H1 (cell line): ENCODE results near the gene POLN. TPM values are rescaled to one million over a fixed set of nuclear protein-coding genes. Genes with fewer than 3 reads are reported as not detected.

Experiments
- CTCF ChIA-PET: fragments of 300-600 bp; sonication (Branson Sonifier 250); formaldehyde crosslinking; loops from one replicate; lab custom pipeline; 2021; ENCODE audit not compliant: partially characterized antibody; lab: Charles Lee
- POLR2A ChIA-PET: fragments of 300-600 bp; sonication (Branson Sonifier 250); formaldehyde crosslinking; loops from one replicate; lab custom pipeline; 2021; ENCODE audit warnings: inconsistent platforms; ENCODE audit not compliant: partially characterized antibody; lab: Charles Lee
- DNase-seq, 2 experiments: peaks; one replicate each; pipeline versions ENCODE4 v3.0.0 to v3.0.0-alpha.2; 2010 to 2022; ENCODE audit warnings: low spot score in 2 of 2, low read depth in 1 of 2, mixed read lengths in 1 of 2
- FAIRE-seq: peaks from 2 replicates; lab custom pipeline; 2011; peaks lifted over from hg19 to GRCh38; lab: Jason Lieb, UNC
- H2AFZ ChIP-seq: 2 replicates; pipeline ENCODE4 v1.8.1; 2012; ENCODE audit warnings: low read length, inconsistent platforms
- H2AK5ac ChIP-seq: 2 replicates; pipeline ENCODE4 v1.6.1; 2013; ENCODE audit warnings: low read depth, low read length
- H2BK120ac ChIP-seq: replicated peaks from 2 replicates; pipeline ENCODE3; 2013; ENCODE audit warnings: low read depth, low read length, inconsistent platforms
- H2BK12ac ChIP-seq: 2 replicates; pipeline ENCODE4 v1.6.1; 2013; ENCODE audit warnings: low read depth, low read length
- H2BK15ac ChIP-seq: 2 replicates; pipeline ENCODE4 v1.6.1; 2013; ENCODE audit warnings: low read length
- H2BK20ac ChIP-seq: 2 replicates; pipeline ENCODE4 v1.6.1; 2013; ENCODE audit warnings: low read length
- H2BK5ac ChIP-seq: 2 replicates; pipeline ENCODE4 v1.6.1; 2013; ENCODE audit warnings: low read depth, low read length
- H3K14ac ChIP-seq: 2 replicates; pipeline ENCODE4 v1.6.1; 2013; ENCODE audit warnings: inconsistent platforms; ENCODE audit not compliant: insufficient read length
- H3K18ac ChIP-seq: 2 replicates; pipeline ENCODE4 v1.6.1; 2013; ENCODE audit warnings: low read length; ENCODE audit errors: extremely low read depth
- H3K23ac ChIP-seq: 2 replicates; pipeline ENCODE4 v1.6.1; 2013; ENCODE audit warnings: inconsistent platforms; ENCODE audit not compliant: insufficient read length
- H3K23me2 ChIP-seq: 2 replicates; pipeline ENCODE4 v1.6.1; 2013; ENCODE audit warnings: low read depth, low read length
- H3K27ac ChIP-seq: 2 replicates; pipeline ENCODE4 v1.6.1; 2011; ENCODE audit warnings: low read depth, low read length, inconsistent platforms
- H3K27me3 ChIP-seq, 4 experiments: replicated peaks in 1 of 4; 1 replicate in 1 of 4; 2 replicates in 3 of 4; pipeline versions ENCODE4 v1.6.1 to v1.8.1; 2011 to 2013; ENCODE audit warnings: low read length in 3 of 4, mild to moderate bottlenecking in 3 of 4, inconsistent platforms in 2 of 4, mixed read lengths in 2 of 4, moderate library complexity in 1 of 4; ENCODE audit not compliant: control insufficient read depth in 3 of 4, insufficient read depth in 3 of 4; ENCODE audit errors: extremely low read depth in 1 of 4
- H3K36me3 ChIP-seq, 4 experiments: 2 replicates each; pipeline versions ENCODE4 v1.6.1 to v1.8.1; 2011 to 2013; ENCODE audit warnings: mild to moderate bottlenecking in 4 of 4, low read length in 3 of 4, moderate library complexity in 2 of 4, control low read depth in 1 of 4, inconsistent platforms in 1 of 4; ENCODE audit not compliant: insufficient read depth in 4 of 4, control insufficient read depth in 2 of 4
- H3K4ac ChIP-seq: replicated peaks from 2 replicates; pipeline ENCODE3; 2013; ENCODE audit warnings: low read length, low read depth, mixed read lengths, inconsistent platforms; ENCODE audit not compliant: insufficient read length
- H3K4me1 ChIP-seq, 4 experiments: replicated peaks in 1 of 4; 1 replicate in 1 of 4; 2 replicates in 3 of 4; pipeline versions ENCODE4 v1.6.1 to v1.8.1; 2011 to 2013; ENCODE audit warnings: low read length in 3 of 4, inconsistent platforms in 2 of 4, mixed read lengths in 1 of 4; ENCODE audit not compliant: insufficient read depth in 4 of 4, control insufficient read depth in 3 of 4
- H3K4me2 ChIP-seq, 2 experiments: 2 replicates each; pipeline versions ENCODE4 v1.6.1 to v1.8.1; 2011 to 2013; ENCODE audit warnings: low read depth in 2 of 2, low read length in 2 of 2, control low read depth in 1 of 2, inconsistent platforms in 1 of 2, mild to moderate bottlenecking in 1 of 2; ENCODE audit not compliant: insufficient read depth in 1 of 2
- H3K4me3 ChIP-seq, 4 experiments: fragments of 200-600, 300-600 bp in 1 of 4; sonication (generic), shearing (Covaris generic), sonication (Bioruptor Twin) in 1 of 4; 2 replicates each; pipeline versions ENCODE4 v1.5.1 to v1.8.1; 2011 to 2016; ENCODE audit warnings: low read length in 4 of 4, low read depth in 3 of 4, control low read depth in 2 of 4, inconsistent platforms in 2 of 4, mild to moderate bottlenecking in 2 of 4, mixed read lengths in 1 of 4, moderate library complexity in 1 of 4; ENCODE audit not compliant: insufficient read depth in 2 of 4; ENCODE audit errors: extremely low read depth in 1 of 4
- H3K56ac ChIP-seq: replicated peaks from 2 replicates; pipeline ENCODE3; 2013; ENCODE audit warnings: low read depth, mild to moderate bottlenecking, mixed read lengths, low read length, inconsistent platforms; ENCODE audit not compliant: insufficient read length
- H3K79me1 ChIP-seq: 2 replicates; pipeline ENCODE4 v1.6.1; 2013; ENCODE audit warnings: low read depth, low read length, control low read depth
- H3K79me2 ChIP-seq, 2 experiments: 2 replicates each; pipeline versions ENCODE4 v1.6.1 to v1.8.1; 2012 to 2013; ENCODE audit warnings: low read length in 2 of 2, mild to moderate bottlenecking in 2 of 2, inconsistent platforms in 1 of 2; ENCODE audit not compliant: insufficient read depth in 2 of 2, control insufficient read depth in 1 of 2
- H3K9ac ChIP-seq, 4 experiments: replicated peaks in 1 of 4; 1 replicate in 1 of 4; 2 replicates in 3 of 4; pipeline versions ENCODE4 v1.6.1 to v1.8.1; 2011 to 2013; ENCODE audit warnings: low read depth in 3 of 4, low read length in 3 of 4, control low read depth in 2 of 4, mild to moderate bottlenecking in 2 of 4, moderate library complexity in 2 of 4, inconsistent platforms in 1 of 4; ENCODE audit errors: extremely low read depth in 1 of 4
- H3K9me3 ChIP-seq, 2 experiments: 2 replicates each; pipeline versions ENCODE4 v1.6.1 to v1.8.1; 2012 to 2013; ENCODE audit warnings: mild to moderate bottlenecking in 2 of 2, moderate library complexity in 2 of 2, control low read depth in 1 of 2, inconsistent platforms in 1 of 2, low read depth in 1 of 2, low read length in 1 of 2, mixed read lengths in 1 of 2; ENCODE audit not compliant: insufficient read depth in 2 of 2
- H4K20me1 ChIP-seq, 2 experiments: replicated peaks in 1 of 2; 2 replicates each; pipeline versions ENCODE3 to v1.8.1; 2011 to 2013; ENCODE audit warnings: inconsistent platforms in 2 of 2, low read length in 2 of 2, mild to moderate bottlenecking in 1 of 2; ENCODE audit not compliant: insufficient read depth in 2 of 2, control insufficient read depth in 1 of 2
- H4K5ac ChIP-seq: 2 replicates; pipeline ENCODE4 v1.6.1; 2013; ENCODE audit warnings: low read length, low read depth, mixed read lengths, inconsistent platforms; ENCODE audit not compliant: insufficient read length
- H4K8ac ChIP-seq: 2 replicates; pipeline ENCODE4 v1.8.0; 2013; ENCODE audit warnings: mild to moderate bottlenecking, moderate library complexity, low read length, inconsistent platforms; ENCODE audit not compliant: insufficient read depth; ENCODE audit errors: extremely low read depth
- H4K91ac ChIP-seq: replicated peaks from 2 replicates; pipeline ENCODE3; 2013; ENCODE audit warnings: low read length, mixed read lengths, inconsistent platforms; ENCODE audit not compliant: insufficient read length
- JUND ChIP-seq: IDR thresholded peaks from 2 replicates; pipeline ENCODE4 v1.6.1; 2011; ENCODE audit warnings: mild to moderate bottlenecking, improper control_type of control experiment, low read length
- WGBS, 2 experiments: shearing (Covaris generic) in 1 of 2; methylation state at CpG; one replicate each; pipeline versions ENCODE4 v1.1.6 to v1.1.7; 2013 to 2015; ENCODE audit warnings: low lambda C conversion rate in 2 of 2, mixed read lengths in 2 of 2, inconsistent platforms in 1 of 2, low coverage in 1 of 2, missing lambda C conversion rate in 1 of 2; ENCODE audit not compliant: insufficient replicate concordance in 2 of 2, insufficient coverage in 1 of 2, insufficient read length in 1 of 2; ENCODE audit errors: extremely low coverage in 1 of 2, missing lambda C conversion rate in 1 of 2; 5-methylcytosine and 5-hydroxymethylcytosine counted together
- polyA plus RNA-seq, 7 experiments: library from polyadenylated mRNA; depleted of rRNA in 3 of 7; stranded (reverse) in 5 of 7; unstranded in 2 of 7; fragments of >200 nt in 5 of 7; fragments of 200-250 nt in 2 of 7; gene quantifications; 1 replicate in 5 of 7; 2 replicates in 1 of 7; 4 replicates in 1 of 7; pipeline versions ENCODE4 v1.2.1 to v1.2.3, GENCODE V29; 2011 to 2013; ENCODE audit warnings: missing spikeins in 2 of 7, mixed read lengths in 2 of 7
- total RNA-seq: library from RNA; stranded (reverse); fragmentation: NEBNext Ultra II Directional; extraction: Animal tissue kit (Norgen Biotek cat#: 25700); gene quantifications from 2 replicates; pipeline ENCODE4 v1.2.1, GENCODE V29; 2021
- TF ChIP-seq, protein P1 (sequence below), 3 experiments: IDR thresholded peaks; 1 replicate in 2 of 3; 2 replicates in 1 of 3; pipeline versions ENCODE4 v1.5.1 to v1.6.1; 2011; ENCODE audit warnings: low read length in 3 of 3, mild to moderate bottlenecking in 3 of 3, inconsistent platforms in 2 of 3, low read depth in 1 of 3, moderate library complexity in 1 of 3; ENCODE audit not compliant: insufficient read depth in 1 of 3; ENCODE audit errors: control extremely low read depth in 1 of 3

Gene POLN
- total and polyA plus RNA-seq, 2 of the 8 experiments (the other 6 are each of a cell fraction or from before 2014, with no cell fraction given), result 0.98 to 1.5 TPM

DNA sequence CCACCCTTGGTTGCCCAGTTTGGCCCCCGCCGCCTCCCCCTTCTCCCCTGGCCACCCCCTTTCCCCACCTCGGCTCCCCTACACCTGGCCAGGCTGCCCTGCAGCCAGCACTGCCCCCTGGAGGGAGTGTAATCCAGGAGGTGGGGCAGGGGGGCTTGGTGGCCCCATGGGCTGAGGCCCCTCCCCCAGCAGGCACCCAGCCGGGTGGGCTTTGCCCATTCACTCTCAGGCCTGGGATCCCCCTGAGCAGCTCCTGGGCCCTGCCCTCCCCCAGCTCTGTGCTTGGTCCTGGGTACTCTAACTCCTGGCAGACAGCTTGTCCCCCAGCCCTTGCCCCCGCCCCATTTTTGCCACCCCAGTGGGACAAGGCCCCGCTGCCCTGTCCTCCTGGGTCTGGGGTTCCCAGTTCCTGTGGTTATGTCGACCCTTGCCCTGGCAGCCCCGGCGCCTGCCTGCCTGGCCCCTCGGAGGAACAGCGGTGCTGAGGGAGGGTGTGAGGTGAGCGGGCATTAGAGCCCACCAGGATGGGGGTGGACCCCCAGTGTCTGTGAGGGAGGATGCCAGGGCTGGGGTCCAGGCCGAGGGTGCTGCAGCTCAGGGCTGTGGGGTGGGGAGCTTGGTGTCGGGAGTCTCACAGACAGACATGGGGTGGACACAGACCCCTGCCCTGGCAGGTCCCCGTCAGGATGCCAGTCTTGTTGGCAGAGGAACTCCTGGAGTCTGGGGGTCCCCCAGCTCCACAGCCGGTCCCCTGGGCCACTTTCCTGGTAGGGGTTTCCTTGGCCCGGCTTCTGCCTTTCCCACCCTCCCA, 172.6 kb downstream of the POLN start:
- Histone ChIP-seq H3K36me3 (peaks cover 0 to 2% (median 0%) of the 10 kb centered on the region in 4 experiments; a peak in 1 of 8 replicates), H3K79me2 (0 out of 4 replicates have a peak, but pooled peaks cover 0 to 3% of the 10 kb centered on the region in 2 experiments), H2BK15ac (no peak overlapping the region), H4K20me1 (peaks cover 0 to 14% of the 10 kb centered on the region in 2 experiments), H2BK120ac (no peak overlapping the region), H3K14ac (no peak overlapping the region), H4K5ac (no peak overlapping the region), H4K91ac (no peak overlapping the region), H3K27me3 (no peaks in the 10 kb centered on the region), H4K8ac (peak overlapping the region; percentile 46; the same call in 1 of the 2 replicates), H2AK5ac (no peak overlapping the region), H3K56ac (no peak overlapping the region), H2BK5ac (no peak overlapping the region), H3K27ac (no peak overlapping the region), H3K4me2 (no peak overlapping the region), H3K4me3 (no peak overlapping the region), H3K9me3 (no peaks in the 10 kb centered on the region), H2AFZ (no peak overlapping the region), H2BK12ac (0 out of 2 replicates have a peak overlapping the region, but pooled peaks have one; percentile 12), H3K23me2 (no peaks in the 10 kb centered on the region; the same call in 1 of the 2 replicates), H3K79me1 (no peaks in the 10 kb centered on the region), H3K9ac (no peak overlapping the region), H2BK20ac (peak overlapping the region; percentile 13; the same call in 1 of the 2 replicates), H3K23ac (no peak overlapping the region), H3K18ac (no peak overlapping the region), H3K4ac (no peak overlapping the region), H3K4me1 (peaks cover 0 to 22% (median 11%) of the 10 kb centered on the region in 4 experiments; a peak in 6 of 7 replicates)
- FAIRE-seq, result no peak
- peak in 1 of 2 experiments; percentile 47 for DNase-seq
- WGBS, 2 experiments, result 95% methylated on average over 7 of the region's 17 CpGs; no CpG with 5 or more reads in 1 of the 2 experiments
- TF ChIP-seq, protein P1, sequence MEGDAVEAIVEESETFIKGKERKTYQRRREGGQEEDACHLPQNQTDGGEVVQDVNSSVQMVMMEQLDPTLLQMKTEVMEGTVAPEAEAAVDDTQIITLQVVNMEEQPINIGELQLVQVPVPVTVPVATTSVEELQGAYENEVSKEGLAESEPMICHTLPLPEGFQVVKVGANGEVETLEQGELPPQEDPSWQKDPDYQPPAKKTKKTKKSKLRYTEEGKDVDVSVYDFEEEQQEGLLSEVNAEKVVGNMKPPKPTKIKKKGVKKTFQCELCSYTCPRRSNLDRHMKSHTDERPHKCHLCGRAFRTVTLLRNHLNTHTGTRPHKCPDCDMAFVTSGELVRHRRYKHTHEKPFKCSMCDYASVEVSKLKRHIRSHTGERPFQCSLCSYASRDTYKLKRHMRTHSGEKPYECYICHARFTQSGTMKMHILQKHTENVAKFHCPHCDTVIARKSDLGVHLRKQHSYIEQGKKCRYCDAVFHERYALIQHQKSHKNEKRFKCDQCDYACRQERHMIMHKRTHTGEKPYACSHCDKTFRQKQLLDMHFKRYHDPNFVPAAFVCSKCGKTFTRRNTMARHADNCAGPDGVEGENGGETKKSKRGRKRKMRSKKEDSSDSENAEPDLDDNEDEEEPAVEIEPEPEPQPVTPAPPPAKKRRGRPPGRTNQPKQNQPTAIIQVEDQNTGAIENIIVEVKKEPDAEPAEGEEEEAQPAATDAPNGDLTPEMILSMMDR (IDR thresholded peaks at IDR 0.05; ENCODE audit: control extremely low read depth in 1 of 3, insufficient read depth in 1 of 3, low read depth in 1 of 3, low read length in 3 of 3), result peak in 1 of 3 experiments; percentile 16; a peak in 1 of 4 replicates
- TF ChIP-seq JUND, result no peak
- POLR2A ChIA-PET, result interaction anchor here (1.4 kb wide), 1 partner anchor 9 kb away, joined by 4 read pairs; no protein-coding TSS in a partner anchor
- CTCF ChIA-PET, result no interaction called here
